ENCODE data around the gene SHISAL2A. TPM values are rescaled to one million over a fixed set of nuclear protein-coding genes. Genes with fewer than 3 reads are reported as not detected.

SHISAL2A gene
- total and polyA plus RNA-seq, 10 of the 15 experiments (the other 5 are each of a cell fraction or from before 2014, with no cell fraction given) = 0.18 to 0.67 (median 0.45) TPM

- BruUV-seq (replicated peaks) = no TSS peak
- H3K36me3 ChIP-seq (ENCODE audit: control insufficient read depth in 2 of 2, insufficient read depth in 2 of 2, low read length in 1 of 2) = no peaks in the 10 kb centered on the region
- 65% methylated on average over 8 of the region's 8 CpGs for WGBS (ENCODE audit: insufficient coverage, insufficient replicate concordance, low lambda C conversion rate, missing lambda C conversion rate)
- ChIA-PET CTCF (interaction anchor here (0.6 to 2.5 kb wide), 2 partner anchors 10 to 149 kb away, joined by 3 to 7 read pairs; no protein-coding TSS in a partner anchor), RAD21 (ENCODE audit: unreplicated experiment) (no interaction called here), POLR2A (no interaction called here), SMC1A (ENCODE audit: uncharacterized antibody, unreplicated experiment) (interaction anchor here (0.9 to 1.4 kb wide), 2 partner anchors 10 to 259 kb away, joined by 3 to 4 read pairs; no protein-coding TSS in a partner anchor)
- TF ChIP-seq NFIC (IDR thresholded peaks at IDR 0.05; ENCODE audit: low read depth, low read length) = no peak
- no peak for TF ChIP-seq BCL11A (IDR thresholded peaks at IDR 0.05; ENCODE audit: low read depth, low read length)
- no peak for TF ChIP-seq SMAD5 (IDR thresholded peaks at IDR 0.05; ENCODE audit: low read depth)
- TF ChIP-seq FOXM1 (IDR thresholded peaks at IDR 0.05; ENCODE audit: low read depth, low read length) = no peak
- no peak for TF ChIP-seq ZNF207 (IDR thresholded peaks at IDR 0.05; ENCODE audit: borderline replicate concordance)
- no peak for TF ChIP-seq MEF2B (IDR thresholded peaks at IDR 0.05; ENCODE audit: partially characterized antibody, poor library complexity, severe bottlenecking)
- TF ChIP-seq PAX8 (IDR thresholded peaks at IDR 0.05) = no peak
- no peak for TF ChIP-seq SREBF2 (IDR thresholded peaks at IDR 0.05; ENCODE audit: low read length)
- TF ChIP-seq SIN3A (IDR thresholded peaks at IDR 0.05; ENCODE audit: low read depth, low read length) = no peak
- FAIRE-seq (no peak), DNase-seq (ENCODE audit: low read depth, low spot score) (no peak), ATAC-seq (no peak)
- no peaks in the 10 kb centered on the region for H3K27me3 ChIP-seq (replicated peaks in 1 of 2; ENCODE audit: control insufficient read depth in 2 of 2, insufficient read depth in 2 of 2, low read length in 1 of 2)
- no peak overlapping the region for H2AFZ ChIP-seq (ENCODE audit: control insufficient read depth, low read depth, low read length)
- H3K4me1 ChIP-seq (ENCODE audit: control insufficient read depth, insufficient read depth, low read length) = no peaks in the 10 kb centered on the region
- H3K9me3 ChIP-seq (replicated peaks; ENCODE audit: control insufficient read depth, insufficient read depth, low read length) = no peaks in the 10 kb centered on the region
- H3K4me3 ChIP-seq = no peak overlapping the region
- no peak overlapping the region for H3K27ac ChIP-seq (ENCODE audit: control insufficient read depth, insufficient read depth)
- intact Hi-C loops (cut with micrococcal nuclease; ENCODE audit: unreplicated experiment) = no loop called here
- in situ Hi-C loops (cut with MboI) = no loop called here
- no peaks in the 10 kb centered on the region for H3K79me2 ChIP-seq (ENCODE audit: control insufficient read depth, insufficient read depth, low read length)
- H3K4me2 ChIP-seq (ENCODE audit: control insufficient read depth, insufficient read depth) = no peak overlapping the region
- no peak overlapping the region for H3K9ac ChIP-seq (ENCODE audit: control insufficient read depth, insufficient read depth, low read length)
- H4K20me1 ChIP-seq (ENCODE audit: control insufficient read depth, insufficient read depth) = no peaks in the 10 kb centered on the region
Observed at GRCh38 chr1:52676249-52676903, 43.4 kb downstream of the SHISAL2A start.
